CD4-positive, alpha-beta T cell treated with Interferon gamma for 1 hour (primary cell): Measurements from ENCODE around the gene VPS26C.

ENCODE experiments used
- DNase-seq: peaks from one replicate; pipeline ENCODE4 v3.0.0-alpha.2; 2020

Gene VPS26C

DNA sequence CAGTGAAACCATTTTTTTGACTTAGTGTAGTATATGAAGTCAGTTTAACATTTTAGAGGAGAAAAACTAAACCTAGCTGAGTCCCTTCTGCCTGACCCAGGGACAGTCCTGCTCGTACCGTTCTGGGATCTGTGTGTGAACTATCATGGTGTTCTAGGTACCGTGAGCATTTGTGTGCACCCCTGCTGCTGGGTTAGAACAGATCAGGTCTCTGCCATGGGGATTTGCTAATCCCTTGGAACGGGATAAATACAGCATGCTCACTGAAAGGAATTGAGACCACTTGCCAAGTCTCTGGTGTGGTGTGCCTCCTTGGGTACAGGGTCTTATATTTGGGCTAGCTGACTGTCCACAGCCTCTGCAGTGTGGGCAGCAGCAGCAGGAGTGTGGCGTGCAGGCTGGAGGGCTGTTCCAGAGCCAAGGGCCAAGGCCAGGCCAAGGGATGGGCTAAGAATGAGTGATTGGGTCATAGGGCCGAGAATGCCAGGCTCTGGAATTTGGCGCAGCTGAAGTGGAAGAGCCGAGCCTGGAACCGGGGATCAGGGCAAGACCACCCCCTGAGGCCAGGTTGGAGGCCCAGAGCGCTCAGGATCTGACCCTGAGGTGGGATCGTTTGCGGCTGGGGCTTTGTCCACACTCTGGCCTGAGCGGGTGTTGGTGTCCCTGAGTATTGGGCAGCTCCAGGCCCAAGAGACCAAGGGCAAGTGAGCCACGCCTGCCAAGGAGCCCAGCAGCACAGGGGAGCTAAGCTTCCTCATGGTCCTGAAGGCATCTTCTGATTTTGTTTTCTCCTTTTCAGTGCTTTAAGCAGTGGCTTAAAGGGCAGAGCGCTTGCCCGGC is 66.3 kb downstream of the VPS26C start:
- no peak for DNase-seq

DNA sequence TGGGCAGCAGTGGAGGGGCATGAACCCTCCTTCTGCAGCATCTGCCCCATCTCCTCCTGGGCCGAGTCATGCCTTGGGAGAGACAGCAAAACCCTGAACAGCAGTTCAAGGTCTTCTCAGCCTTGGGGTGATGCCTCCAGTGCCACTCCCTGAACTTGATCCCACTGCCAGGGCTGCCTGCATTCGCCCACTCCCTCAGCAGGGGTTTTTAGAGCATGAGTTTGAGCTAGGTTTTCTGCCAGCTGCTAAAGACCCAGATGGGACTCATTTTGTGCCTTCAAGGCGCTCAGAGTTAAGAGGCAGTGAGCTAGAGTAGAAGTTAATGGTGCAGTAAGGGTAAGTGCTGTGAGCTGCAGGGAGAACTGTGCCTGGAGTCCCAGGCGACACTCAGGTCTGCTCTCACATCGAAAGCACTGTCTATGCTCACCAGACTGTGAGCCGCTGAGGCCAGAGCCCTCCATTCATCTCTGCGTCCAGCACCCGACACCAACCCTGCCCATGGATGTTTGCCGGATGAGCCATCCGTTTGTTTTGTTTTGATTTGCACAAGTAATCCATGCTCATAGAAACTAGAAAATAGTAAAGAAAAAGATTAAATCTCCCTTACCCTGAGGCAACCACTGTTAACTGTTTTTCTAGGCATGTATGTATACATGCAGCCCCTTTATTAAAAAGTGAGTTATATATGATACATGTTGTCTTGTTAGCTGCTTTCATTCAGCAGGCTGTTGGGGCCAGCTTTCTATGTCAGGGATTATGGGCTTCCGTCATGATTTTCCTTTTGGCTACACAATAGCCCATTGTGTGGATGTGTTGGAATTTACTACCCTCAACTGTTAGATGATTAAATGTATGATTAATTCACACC is 67.8 kb downstream of the VPS26C start:
- no peak for DNase-seq

DNA sequence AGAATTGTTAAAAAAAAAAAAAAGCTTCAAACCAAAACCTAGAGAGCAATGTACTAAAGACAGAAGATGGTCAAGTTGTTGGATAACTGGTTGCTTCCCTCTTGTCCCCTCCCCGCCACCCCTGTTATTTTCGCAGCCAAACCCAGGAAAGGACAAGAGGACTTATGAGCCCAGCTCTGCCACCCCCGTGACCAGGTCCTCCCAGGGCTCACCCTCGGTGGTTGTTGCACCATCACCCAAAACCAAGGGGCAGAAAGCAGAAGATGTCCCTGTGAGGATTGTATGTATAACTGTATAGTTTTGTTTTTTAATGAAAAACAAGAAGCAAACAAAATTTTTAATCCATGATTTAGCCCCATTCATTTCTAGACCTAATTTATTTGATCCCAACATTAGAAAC is 69.4 kb downstream of the VPS26C start:
- no peak for DNase-seq

DNA sequence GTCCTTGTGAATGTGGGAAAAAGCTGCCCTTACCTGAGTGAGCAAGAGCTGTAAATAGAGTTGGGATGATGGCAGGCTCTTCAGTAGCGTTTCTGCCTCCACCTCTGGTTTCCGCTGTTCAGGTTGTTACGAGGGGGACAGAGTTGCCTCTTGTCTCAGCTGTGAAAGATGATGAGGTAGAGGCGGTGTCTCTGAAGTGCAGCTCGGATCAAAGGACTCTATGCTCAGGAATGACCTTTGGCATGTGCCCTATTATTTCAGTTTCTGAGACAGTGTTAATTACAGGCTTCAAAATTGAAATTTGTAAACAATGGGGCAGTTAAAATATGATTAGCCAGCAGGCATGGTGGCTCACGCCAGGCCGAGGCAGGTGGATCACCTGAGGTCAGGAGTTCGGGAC is 70.3 kb downstream of the VPS26C start:
- DNase-seq, result no peak

DNA sequence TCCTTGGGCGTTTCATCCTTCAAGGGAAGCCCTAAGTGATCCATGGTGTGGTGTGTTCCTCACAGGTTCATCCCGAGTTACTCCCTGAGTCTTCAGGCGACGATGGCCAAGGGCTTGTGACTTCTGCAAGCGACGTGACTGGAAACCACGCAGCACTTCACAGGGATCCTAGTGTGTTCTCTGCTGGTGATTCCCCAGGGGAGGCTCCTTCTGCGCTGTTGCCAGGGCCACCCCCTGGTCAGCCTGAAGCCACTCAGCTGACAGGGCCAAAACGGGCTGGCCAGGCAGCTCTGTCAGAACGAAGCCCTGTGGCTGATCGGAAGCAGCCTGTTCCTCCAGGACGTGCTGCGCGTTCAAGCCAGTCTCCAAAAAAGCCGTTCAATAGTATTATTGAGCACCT is 71.5 kb downstream of the VPS26C start:
- no peak for DNase-seq

DNA sequence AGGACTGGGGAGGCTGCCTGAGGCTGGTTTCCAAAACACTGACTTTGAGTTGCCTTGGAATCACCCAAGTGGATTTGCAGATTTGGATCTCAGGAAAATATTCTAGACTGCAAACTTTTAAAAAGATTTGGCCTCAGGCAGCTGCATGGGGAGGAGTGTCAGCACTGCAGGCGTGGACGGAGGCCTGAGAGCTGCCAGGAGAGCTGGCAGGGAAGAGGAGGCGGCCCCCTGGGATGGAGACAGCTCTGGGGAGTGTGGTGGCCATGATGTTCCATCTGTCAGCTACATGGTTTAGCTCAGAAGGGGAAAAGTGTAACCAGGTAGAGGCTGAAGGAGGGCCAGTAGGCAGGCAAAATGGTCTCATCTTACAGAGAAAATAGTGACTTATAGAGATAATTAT is 72.1 kb downstream of the VPS26C start:
- DNase-seq, result no peak

DNA sequence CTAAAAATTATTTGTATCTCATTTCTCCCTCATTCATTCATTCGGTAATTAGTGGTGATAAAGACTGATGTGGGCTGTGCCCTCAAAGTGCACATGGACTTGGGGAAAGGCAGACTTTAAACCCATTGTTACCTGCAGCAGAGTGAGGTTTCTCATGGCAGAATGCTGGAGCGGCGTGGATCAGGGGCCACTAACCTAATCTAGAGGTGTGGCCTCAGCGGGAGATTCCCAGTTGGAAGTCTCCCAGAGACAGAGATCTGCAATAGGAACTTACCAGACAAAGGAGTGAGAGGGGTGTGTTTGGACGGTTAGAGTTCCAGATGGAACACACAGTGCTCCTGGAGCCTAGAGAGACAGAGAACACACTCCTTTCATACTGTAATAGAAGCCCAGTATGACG is 73.5 kb downstream of the VPS26C start:
- no peak for DNase-seq

DNA sequence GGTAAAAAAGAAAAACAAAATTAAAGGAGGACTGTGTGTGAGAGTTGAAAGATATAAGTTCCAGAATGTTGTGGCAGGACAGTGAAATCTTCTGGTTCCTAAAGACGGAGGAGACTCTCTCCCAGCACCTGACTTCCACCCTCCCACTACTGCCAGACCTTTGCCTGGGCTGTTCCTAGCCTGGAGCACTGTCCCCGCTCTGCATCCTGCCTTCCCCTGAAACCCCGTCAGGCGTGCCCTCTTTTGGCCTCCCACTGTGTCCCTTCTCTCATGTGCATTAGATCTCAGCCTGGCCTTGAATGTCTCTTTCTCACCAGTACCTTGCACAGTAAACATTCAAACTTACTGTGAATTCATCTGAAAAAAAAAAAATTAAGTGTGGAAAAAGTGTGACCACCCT is 74.1 kb downstream of the VPS26C start:
- no peak for DNase-seq

DNA sequence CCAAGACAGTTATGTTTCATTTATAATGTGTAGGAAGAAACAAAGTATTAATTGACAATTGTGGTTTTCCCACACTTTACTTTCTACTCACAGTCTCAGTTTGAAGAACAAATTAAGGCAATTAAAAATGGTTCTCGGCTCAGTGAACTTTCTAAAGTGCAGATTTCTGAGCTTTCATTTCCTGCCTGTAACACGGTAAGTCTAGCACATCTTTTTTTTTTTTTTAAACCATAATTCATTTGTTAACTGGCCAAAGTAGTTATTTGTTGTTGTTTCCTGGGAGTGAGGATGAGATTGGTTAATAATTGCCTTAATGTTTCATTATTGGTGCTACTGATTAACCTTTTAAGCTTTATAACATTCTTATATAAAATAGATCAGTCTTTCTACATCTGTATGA is 75.1 kb downstream of the VPS26C start:
- no peak for DNase-seq

DNA sequence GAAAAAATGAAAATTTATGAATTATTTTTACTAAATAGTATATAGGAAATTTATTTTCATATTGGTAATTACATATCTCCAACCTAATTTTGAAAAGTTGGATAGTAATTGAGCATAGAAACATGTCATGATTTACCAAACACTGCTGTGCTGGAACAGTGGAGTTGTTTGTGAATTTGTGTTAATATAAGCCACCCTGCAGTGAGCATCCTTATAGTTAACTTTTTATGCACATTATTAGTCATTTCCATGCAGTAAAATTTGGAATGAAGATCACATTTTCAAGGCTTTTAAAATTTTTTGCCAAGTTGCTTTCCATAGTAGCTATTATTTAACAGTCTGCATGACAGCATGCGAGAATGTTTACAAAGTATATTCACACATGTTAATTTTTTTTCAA is 78.3 kb downstream of the VPS26C start:
- DNase-seq, result no peak

DNA sequence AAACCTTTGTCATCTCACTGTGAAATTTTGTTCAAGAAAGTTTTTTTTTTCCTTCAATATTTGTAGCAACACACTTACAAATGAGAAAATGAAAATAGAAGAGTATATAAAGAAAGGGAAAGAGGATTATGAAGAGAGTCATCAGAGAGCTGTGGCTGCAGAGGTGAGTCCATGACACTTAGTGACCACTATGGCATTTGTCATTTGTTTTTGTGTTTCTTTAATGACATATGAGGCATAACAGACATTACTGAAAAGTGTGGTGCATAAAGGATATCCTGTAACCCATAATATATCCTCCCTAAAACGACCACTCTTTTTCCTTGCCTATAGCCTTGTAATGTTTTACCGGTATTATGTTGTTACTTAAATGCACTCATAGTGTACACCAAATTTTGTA is 80.2 kb downstream of the VPS26C start:
- no peak for DNase-seq

DNA sequence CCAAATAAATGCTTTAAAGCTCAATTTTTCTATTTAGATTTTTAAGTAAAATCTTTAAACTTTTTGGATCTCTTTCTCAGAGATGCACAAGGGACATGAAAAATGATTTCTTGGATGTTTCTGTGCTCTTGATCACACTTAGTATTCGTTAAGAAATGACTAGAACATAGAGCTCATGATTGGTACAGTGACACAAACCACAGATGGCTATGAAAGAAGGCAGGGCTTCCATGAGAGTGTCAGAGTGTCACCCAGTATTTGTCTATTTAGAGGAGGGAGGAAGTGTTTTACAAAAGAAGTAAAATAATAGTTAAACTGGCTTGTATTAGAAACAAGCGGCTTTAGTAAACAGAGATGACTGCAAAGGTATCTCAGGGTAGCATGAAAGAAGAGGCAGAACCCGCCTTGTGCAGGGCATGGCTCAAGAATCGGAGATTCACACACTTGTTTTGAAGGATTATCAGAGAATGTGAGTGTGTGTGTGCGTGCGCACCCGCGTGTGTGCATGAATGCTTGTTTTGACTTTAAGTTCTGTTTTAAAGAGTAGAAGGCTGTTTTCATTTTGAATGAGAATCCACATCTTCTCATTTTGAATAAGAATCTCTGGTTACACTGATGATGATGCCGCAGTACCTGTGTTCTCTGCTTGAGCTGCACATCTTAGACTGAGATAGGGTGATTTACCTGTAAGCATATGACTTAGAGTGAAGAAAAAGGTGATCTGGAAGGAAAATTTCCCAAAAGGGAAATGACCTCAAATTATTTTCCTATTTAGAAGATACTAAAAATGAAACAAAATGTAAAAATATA is 82.1 kb downstream of the VPS26C start:
- no peak for DNase-seq

DNA sequence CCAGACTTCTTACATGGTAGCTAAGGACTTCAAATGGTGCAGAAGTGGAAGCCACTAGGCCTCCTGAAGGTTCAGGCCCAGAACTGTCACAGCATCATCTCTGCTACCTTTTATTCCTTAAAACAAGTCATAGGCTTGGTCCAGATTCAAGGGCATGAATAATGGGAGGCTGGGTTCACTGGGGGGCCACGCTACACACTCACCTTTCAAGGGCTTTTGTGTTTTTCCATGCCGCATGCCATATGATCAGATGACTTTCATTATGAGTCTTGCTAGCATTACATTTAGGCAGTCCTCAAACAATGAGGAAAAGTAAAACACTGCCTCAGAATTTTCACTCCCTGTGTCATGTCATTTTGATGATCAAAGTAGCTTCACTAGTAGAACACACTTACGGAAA is 83.4 kb downstream of the VPS26C start:
- DNase-seq, result no peak

DNA sequence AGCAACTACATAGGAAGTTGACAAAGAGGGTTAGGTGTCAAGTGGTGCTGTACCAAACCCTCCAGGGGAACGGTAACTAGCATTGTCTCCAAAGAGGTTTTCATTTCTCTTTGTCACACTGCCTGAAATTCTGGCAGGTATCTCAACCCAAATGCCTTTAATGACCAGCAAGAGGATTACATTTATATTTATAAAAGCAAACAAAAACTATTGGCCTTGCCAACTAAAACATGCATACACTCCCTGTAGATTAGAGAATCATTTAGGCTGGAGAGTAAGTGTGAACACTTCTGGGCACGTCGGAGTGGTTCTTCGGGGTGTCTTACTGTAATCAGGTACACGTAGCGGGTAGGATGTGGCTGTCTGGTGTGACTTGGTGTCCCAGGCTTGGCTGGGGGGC is 84.9 kb downstream of the VPS26C start:
- no peak for DNase-seq

DNA sequence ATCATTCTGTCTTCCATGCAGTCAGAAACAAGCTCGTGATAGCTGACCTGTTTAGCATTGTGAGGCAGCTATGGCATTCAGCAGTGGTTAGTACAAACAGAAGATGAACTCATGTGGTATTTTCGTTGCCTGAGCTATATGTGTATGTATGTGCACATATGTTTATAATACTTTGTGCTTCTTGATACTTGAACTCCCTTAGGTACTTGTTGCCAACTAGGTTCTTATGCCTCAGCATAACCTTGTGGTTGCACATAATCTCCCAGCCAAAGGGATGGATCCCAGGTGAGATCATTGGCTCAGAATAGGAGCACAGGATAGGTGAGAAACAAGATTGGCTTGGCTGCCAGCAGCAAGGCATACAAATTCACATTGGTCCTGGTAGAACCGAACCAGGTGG is 86.1 kb downstream of the VPS26C start:
- no peak for DNase-seq

DNA sequence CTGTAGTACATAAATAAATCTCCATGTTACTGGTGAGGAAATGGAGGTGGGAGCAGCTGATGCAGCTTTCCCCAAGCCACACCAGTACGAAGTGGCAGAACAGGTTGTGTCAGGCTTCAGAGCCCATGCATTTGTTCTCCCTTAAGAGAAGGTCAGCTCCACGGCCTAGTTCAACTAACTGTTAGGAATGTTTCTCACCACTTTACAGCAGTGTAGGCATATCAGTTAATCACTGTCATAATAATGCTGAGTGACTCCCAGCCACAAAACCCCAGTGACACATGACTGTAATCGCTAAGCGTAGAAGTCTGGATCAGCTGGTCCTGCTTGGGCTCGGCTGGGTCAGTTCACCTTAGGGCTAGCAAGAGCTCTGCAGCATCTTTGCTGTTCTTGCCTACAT is 90.4 kb downstream of the VPS26C start:
- no peak for DNase-seq
